K562 (cell line): ENCODE data around the gene PPARGC1A.

ENCODE experiments used
- SMARCB1 ChIP-seq: IDR thresholded peaks from 2 replicates; pipeline ENCODE4 v1.6.1; 2011; ENCODE audit warnings: improper control_type of control experiment, low read depth; ENCODE audit not compliant: insufficient read length
- TAF15 ChIP-seq: fragments of 200-400 bp; formaldehyde crosslinking; IDR thresholded peaks from 2 replicates; pipeline ENCODE4 v1.6.1; 2017; ENCODE audit warnings: mild to moderate bottlenecking, low read depth, low read length, moderate library complexity
- TRIM28 ChIP-seq: fragments of 450-650 bp; IDR thresholded peaks from 2 replicates; pipeline ENCODE4 v1.6.1; 2017

- TF ChIP-seq SMARCB1 (no peak), TRIM28 (no peak), TAF15 (no peak)
Measured at GRCh38 chr4:23811161-23811560, 78.7 kb downstream of the PPARGC1A start.
